Small intestine (tissue), 7 donors: ENCODE measurements around the gene TANC1. TPM values are rescaled to one million over a fixed set of nuclear protein-coding genes. Genes with fewer than 3 reads are reported as not detected.

Source experiments
- DNase-seq, 2 donors: peaks; one replicate each; pipeline versions ENCODE4 v3.0.0 to v3.0.0-alpha.2; 2013
- FAIRE-seq: peaks from 2 replicates; lab custom pipeline; 2012; peaks lifted over from hg19 to GRCh38; lab: Jason Lieb, UNC
- H3K27ac ChIP-seq, 3 donors: one replicate each; pipeline ENCODE4 v1.5.1; 2013; ENCODE audit warnings: low read length in 2 of 3, mild to moderate bottlenecking in 2 of 3, control low read depth in 1 of 3, inconsistent platforms in 1 of 3, low read depth in 1 of 3, moderate library complexity in 1 of 3
- H3K27me3 ChIP-seq, 3 donors: one replicate each; pipeline ENCODE4 v1.6.1; 2013; ENCODE audit warnings: low read length in 3 of 3, inconsistent platforms in 1 of 3; ENCODE audit not compliant: control insufficient read depth in 3 of 3, insufficient read depth in 3 of 3
- H3K36me3 ChIP-seq, 3 donors: one replicate each; pipeline ENCODE4 v1.6.1; 2013; ENCODE audit warnings: low read length in 3 of 3, inconsistent platforms in 1 of 3, low read depth in 1 of 3, mild to moderate bottlenecking in 1 of 3, moderate library complexity in 1 of 3; ENCODE audit not compliant: control insufficient read depth in 3 of 3, insufficient read depth in 2 of 3
- H3K4me1 ChIP-seq, 3 donors: one replicate each; pipeline ENCODE4 v1.6.1; 2013; ENCODE audit warnings: low read length in 2 of 3, inconsistent platforms in 1 of 3, low read depth in 1 of 3, mild to moderate bottlenecking in 1 of 3, moderate library complexity in 1 of 3; ENCODE audit not compliant: control insufficient read depth in 3 of 3, insufficient read depth in 2 of 3
- H3K4me3 ChIP-seq, 3 donors: one replicate each; pipeline ENCODE4 v1.5.1; 2013; ENCODE audit warnings: low read length in 3 of 3, control low read depth in 1 of 3, inconsistent platforms in 1 of 3, low read depth in 1 of 3, mild to moderate bottlenecking in 1 of 3, moderate library complexity in 1 of 3
- H3K9me3 ChIP-seq, 2 donors: one replicate each; pipeline ENCODE4 v1.6.1; 2013; ENCODE audit warnings: low read depth in 1 of 2, low read length in 1 of 2; ENCODE audit not compliant: control insufficient read depth in 2 of 2, insufficient read depth in 1 of 2
- WGBS, 3 donors: extraction: QIAGEN DNeasy Blood & Tissue Kit; methylation state at CpG; one replicate each; pipeline ENCODE4 v1.1.7; 2013; 5-methylcytosine and 5-hydroxymethylcytosine counted together
- polyA plus RNA-seq, 4 donors: library from polyadenylated mRNA; stranded (reverse) in 3 of 4; unstranded in 1 of 4; fragments of 200-250 nt in 3 of 4; fragments of 120-200 nt in 1 of 4; gene quantifications; one replicate each; pipeline versions ENCODE4 v1.2.1 to v1.2.3, GENCODE V29; 2013
- donor health status: healthy with polysubstance abuse.
- donor health status: control.
- donor health status: control.
- donor health status: Bipolar disorder and iron deficiency.
- donor health status: healthy.

TANC1 gene
- polyA plus RNA-seq, 4 donors, result 7.4 to 14.7 (median 8.8) TPM

GRCh38 chr2:159066541-159067156 is 98.2 kb downstream of the TANC1 start:
- no peaks in the 10 kb centered on the region for H3K27me3 ChIP-seq
- H3K36me3 ChIP-seq, result peaks cover 0 to 11% (median 2%) of the 10 kb centered on the region in 3 donors
- FAIRE-seq (no peak), DNase-seq (no peak)
- no peak overlapping the region for H3K27ac ChIP-seq
- no peaks in the 10 kb centered on the region for H3K9me3 ChIP-seq
- H3K4me3 ChIP-seq, result no peak overlapping the region
- H3K4me1 ChIP-seq, result peaks cover 0 to 4% (median 0%) of the 10 kb centered on the region in 3 donors
- 82 to 94% (median 87%) methylated on average over 1 of the region's 1 CpG for WGBS, 3 donors

GRCh38 chr2:159067971-159068370 is 99.5 kb downstream of the TANC1 start:
- Histone ChIP-seq H3K9me3 (no peaks in the 10 kb centered on the region), H3K4me1 (peaks cover 0 to 4% (median 0%) of the 10 kb centered on the region in 3 donors), H3K4me3 (no peak overlapping the region), H3K27ac (no peak overlapping the region), H3K36me3 (peaks cover 0 to 11% (median 0%) of the 10 kb centered on the region in 3 donors), H3K27me3 (no peaks in the 10 kb centered on the region)
- FAIRE-seq (no peak), DNase-seq (no peak)
- WGBS, 3 donors, result 77 to 83% (median 81%) methylated on average over 1 of the region's 1 CpG

- Histone ChIP-seq H3K9me3 (no peaks in the 10 kb centered on the region), H3K27me3 (no peaks in the 10 kb centered on the region), H3K27ac (no peak overlapping the region), H3K36me3 (peaks cover 0 to 11% (median 0%) of the 10 kb centered on the region in 3 donors), H3K4me3 (no peak overlapping the region), H3K4me1 (peaks cover 0 to 2% (median 0%) of the 10 kb centered on the region in 3 donors)
- no peak for FAIRE-seq
- no peak for DNase-seq
- 49 to 78% (median 72%) methylated on average over 2 of the region's 2 CpGs for WGBS, 3 donors
Measured at GRCh38 chr2:159069229-159069628, 100.8 kb downstream of the TANC1 start.

- Histone ChIP-seq H3K9me3 (no peaks in the 10 kb centered on the region), H3K27ac (no peak overlapping the region), H3K4me1 (no peaks in the 10 kb centered on the region), H3K27me3 (no peaks in the 10 kb centered on the region), H3K4me3 (no peak overlapping the region), H3K36me3 (peaks cover 0 to 11% (median 0%) of the 10 kb centered on the region in 3 donors)
- 34 to 55% (median 39%) methylated on average over 2 of the region's 2 CpGs for WGBS, 3 donors
- DNase-seq, result no peak
- FAIRE-seq, result no peak
Measured at GRCh38 chr2:159070235-159070634, 101.8 kb downstream of the TANC1 start.

- no peaks in the 10 kb centered on the region for H3K9me3 ChIP-seq
- FAIRE-seq (no peak), DNase-seq (no peak)
- no peaks in the 10 kb centered on the region for H3K27me3 ChIP-seq
- H3K36me3 ChIP-seq, result peaks cover 0 to 6% (median 0%) of the 10 kb centered on the region in 3 donors
- no peak overlapping the region for H3K27ac ChIP-seq
- H3K4me1 ChIP-seq, result no peaks in the 10 kb centered on the region
- H3K4me3 ChIP-seq, result no peak overlapping the region
- whole genome bisulfite sequencing, 3 donors, result 55 to 86% (median 76%) methylated on average over 2 of the region's 2 CpGs
Measured at GRCh38 chr2:159071190-159071915, 102.9 kb downstream of the TANC1 start.

GRCh38 chr2:159072795-159073194 is 104.4 kb downstream of the TANC1 start:
- no peak overlapping the region for H3K27ac ChIP-seq
- FAIRE-seq, result no peak
- 82 to 92% (median 90%) methylated on average over 2 of the region's 2 CpGs for WGBS, 3 donors

GRCh38 chr2:159073256-159073655 is 104.8 kb downstream of the TANC1 start:
- FAIRE-seq (no peak), DNase-seq (no peak)
- Histone ChIP-seq H3K27ac (no peak overlapping the region), H3K27me3 (no peaks in the 10 kb centered on the region), H3K9me3 (no peaks in the 10 kb centered on the region), H3K4me3 (no peak overlapping the region), H3K36me3 (peaks cover 0 to 9% (median 0%) of the 10 kb centered on the region in 3 donors), H3K4me1 (no peaks in the 10 kb centered on the region)
- 74 to 84% (median 80%) methylated on average over 2 of the region's 2 CpGs for WGBS, 3 donors

More at GRCh38 chr2:159072795-159073194, 104.4 kb downstream of the TANC1 start:
- Histone ChIP-seq H3K9me3 (no peaks in the 10 kb centered on the region), H3K4me1 (no peaks in the 10 kb centered on the region), H3K4me3 (no peak overlapping the region), H3K36me3 (peaks cover 0 to 9% (median 0%) of the 10 kb centered on the region in 3 donors), H3K27me3 (no peaks in the 10 kb centered on the region)
- DNase-seq, result no peak

GRCh38 chr2:159074605-159075004 is 106.2 kb downstream of the TANC1 start:
- H3K27me3 ChIP-seq, result no peaks in the 10 kb centered on the region
- no peaks in the 10 kb centered on the region for H3K4me1 ChIP-seq
- peaks cover 0 to 6% (median 0%) of the 10 kb centered on the region in 3 donors for H3K36me3 ChIP-seq
- no peaks in the 10 kb centered on the region for H3K9me3 ChIP-seq
- 91 to 97% (median 97%) methylated on average over 7 of the region's 7 CpGs for WGBS, 3 donors
- FAIRE-seq, result no peak
- no peak overlapping the region for H3K4me3 ChIP-seq
- no peak for DNase-seq
- H3K27ac ChIP-seq, result no peak overlapping the region
